Measurements from ENCODE around the gene PLEKHH2. TPM values are rescaled to one million over a fixed set of nuclear protein-coding genes. Genes with fewer than 3 reads are reported as not detected.
"Not testable (repeated sequence)": the region's sequence is repeated elsewhere in the genome, so short reads cannot be mapped to it uniquely, and the experiment has no call there.

PLEKHH2 gene
- total RNA-seq, 1 donor from 2014 or later: 16.2 TPM

- no peak overlapping the region for H3K9ac ChIP-seq (ENCODE audit: low read depth in 1 of 3, low read length in 3 of 3)
- H3K36me3 ChIP-seq (ENCODE audit: control insufficient read depth in 3 of 3, insufficient read depth in 3 of 3, low read length in 3 of 3): no peaks in the 10 kb centered on the region
- no peak overlapping the region for H3K4me3 ChIP-seq (ENCODE audit: low read length in 3 of 3)
- no peaks in the 10 kb centered on the region for H3K4me1 ChIP-seq (ENCODE audit: control insufficient read depth in 3 of 3, insufficient read depth in 3 of 3, low read length in 3 of 3)
- H3K27me3 ChIP-seq (ENCODE audit: control insufficient read depth in 3 of 3, insufficient read depth in 3 of 3, low read length in 3 of 3): no peaks in the 10 kb centered on the region
- H3K27ac ChIP-seq (ENCODE audit: low read depth, low read length): no peak overlapping the region
- no peaks in the 10 kb centered on the region for H3K9me3 ChIP-seq (ENCODE audit: control insufficient read depth in 3 of 3, low read length in 3 of 3)
These were observed 73.8 kb downstream of the PLEKHH2 start for GRCh38 chr2:43710866-43711265.

DNA sequence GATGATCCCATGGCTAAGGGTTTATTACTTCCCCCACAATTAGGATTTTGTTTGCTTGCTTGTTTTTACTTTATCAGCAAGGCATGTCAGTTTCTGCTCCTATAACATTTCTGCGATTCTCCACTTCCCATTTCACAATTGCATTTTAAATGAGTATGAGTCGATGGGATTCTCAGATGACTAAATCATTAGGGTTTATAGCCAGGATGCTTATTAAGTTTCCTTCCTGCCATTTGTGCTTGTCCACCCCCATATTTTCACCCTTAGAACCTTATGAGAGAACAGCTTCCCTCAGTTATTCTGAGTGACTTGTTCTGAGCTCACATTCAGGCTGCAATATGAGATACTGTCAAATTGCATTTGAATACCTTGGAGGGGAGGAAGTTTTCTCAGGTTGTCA, 77.1 kb downstream of the PLEKHH2 start:
- H3K27ac ChIP-seq (ENCODE audit: low read depth, low read length): no peak overlapping the region

GRCh38 chr2:43715300-43716098, 78.4 kb downstream of the PLEKHH2 start:
- H3K4me1 ChIP-seq (ENCODE audit: control insufficient read depth in 3 of 3, insufficient read depth in 3 of 3, low read length in 3 of 3): no peaks in the 10 kb centered on the region

More for the DNA sequence above, 77.1 kb downstream of the PLEKHH2 start:
- Histone ChIP-seq H3K4me3 (ENCODE audit: low read length in 3 of 3) (no peak overlapping the region), H3K4me1 (ENCODE audit: control insufficient read depth in 3 of 3, insufficient read depth in 3 of 3, low read length in 3 of 3) (no peaks in the 10 kb centered on the region), H3K36me3 (ENCODE audit: control insufficient read depth in 3 of 3, insufficient read depth in 3 of 3, low read length in 3 of 3) (no peaks in the 10 kb centered on the region), H3K9me3 (ENCODE audit: control insufficient read depth in 3 of 3, low read length in 3 of 3) (no peaks in the 10 kb centered on the region), H3K9ac (ENCODE audit: low read depth in 1 of 3, low read length in 3 of 3) (no peak overlapping the region), H3K27me3 (ENCODE audit: control insufficient read depth in 3 of 3, insufficient read depth in 3 of 3, low read length in 3 of 3) (no peaks in the 10 kb centered on the region)

DNA sequence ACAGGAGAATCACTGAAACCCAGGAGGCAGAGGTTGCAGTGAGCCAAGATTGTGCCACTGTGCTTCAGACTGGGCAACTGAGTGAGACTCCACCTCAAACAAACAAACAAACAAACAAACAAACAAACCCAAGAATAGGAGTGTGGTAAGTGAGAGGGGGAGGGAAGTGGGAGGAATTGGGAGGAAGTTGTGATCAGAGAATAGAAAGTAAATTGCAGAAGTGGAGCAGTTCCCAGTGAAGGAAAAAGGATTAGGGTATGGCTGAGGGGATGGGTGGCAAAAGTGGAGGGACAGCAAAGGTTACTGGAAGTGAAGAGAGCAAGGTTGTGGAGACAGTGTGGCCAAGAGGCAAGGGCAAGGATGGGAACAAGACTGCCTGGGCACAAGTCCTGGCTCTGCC, 80.3 kb downstream of the PLEKHH2 start:
- no peak overlapping the region for H3K9ac ChIP-seq (ENCODE audit: low read depth in 1 of 3, low read length in 3 of 3)

More at GRCh38 chr2:43715300-43716098, 78.4 kb downstream of the PLEKHH2 start:
- Histone ChIP-seq H3K36me3 (ENCODE audit: control insufficient read depth in 3 of 3, insufficient read depth in 3 of 3, low read length in 3 of 3) (no peaks in the 10 kb centered on the region), H3K4me3 (ENCODE audit: low read length in 3 of 3) (no peak overlapping the region), H3K27ac (ENCODE audit: low read depth, low read length) (no peak overlapping the region), H3K9ac (ENCODE audit: low read depth in 1 of 3, low read length in 3 of 3) (no peak overlapping the region), H3K9me3 (ENCODE audit: control insufficient read depth in 3 of 3, low read length in 3 of 3) (no peaks in the 10 kb centered on the region), H3K27me3 (ENCODE audit: control insufficient read depth in 3 of 3, insufficient read depth in 3 of 3, low read length in 3 of 3) (no peaks in the 10 kb centered on the region)

GRCh38 chr2:43718530-43719124, 81.6 kb downstream of the PLEKHH2 start:
- Histone ChIP-seq H3K36me3 (ENCODE audit: control insufficient read depth in 3 of 3, insufficient read depth in 3 of 3, low read length in 3 of 3) (no peaks in the 10 kb centered on the region), H3K27ac (ENCODE audit: low read depth, low read length) (no peak overlapping the region), H3K27me3 (ENCODE audit: control insufficient read depth in 3 of 3, insufficient read depth in 3 of 3, low read length in 3 of 3) (no peaks in the 10 kb centered on the region), H3K4me1 (ENCODE audit: control insufficient read depth in 3 of 3, insufficient read depth in 3 of 3, low read length in 3 of 3) (no peaks in the 10 kb centered on the region), H3K9ac (ENCODE audit: low read depth in 1 of 3, low read length in 3 of 3) (no peak overlapping the region), H3K4me3 (ENCODE audit: low read length in 3 of 3) (no peak overlapping the region), H3K9me3 (ENCODE audit: control insufficient read depth in 3 of 3, low read length in 3 of 3) (no peaks in the 10 kb centered on the region)

More for the DNA sequence above, 80.3 kb downstream of the PLEKHH2 start:
- Histone ChIP-seq H3K9me3 (ENCODE audit: control insufficient read depth in 3 of 3, low read length in 3 of 3) (no peaks in the 10 kb centered on the region), H3K4me1 (ENCODE audit: control insufficient read depth in 3 of 3, insufficient read depth in 3 of 3, low read length in 3 of 3) (no peaks in the 10 kb centered on the region), H3K36me3 (ENCODE audit: control insufficient read depth in 3 of 3, insufficient read depth in 3 of 3, low read length in 3 of 3) (no peaks in the 10 kb centered on the region), H3K27me3 (ENCODE audit: control insufficient read depth in 3 of 3, insufficient read depth in 3 of 3, low read length in 3 of 3) (no peaks in the 10 kb centered on the region), H3K4me3 (ENCODE audit: low read length in 3 of 3) (no peak overlapping the region), H3K27ac (ENCODE audit: low read depth, low read length) (no peak overlapping the region)

DNA sequence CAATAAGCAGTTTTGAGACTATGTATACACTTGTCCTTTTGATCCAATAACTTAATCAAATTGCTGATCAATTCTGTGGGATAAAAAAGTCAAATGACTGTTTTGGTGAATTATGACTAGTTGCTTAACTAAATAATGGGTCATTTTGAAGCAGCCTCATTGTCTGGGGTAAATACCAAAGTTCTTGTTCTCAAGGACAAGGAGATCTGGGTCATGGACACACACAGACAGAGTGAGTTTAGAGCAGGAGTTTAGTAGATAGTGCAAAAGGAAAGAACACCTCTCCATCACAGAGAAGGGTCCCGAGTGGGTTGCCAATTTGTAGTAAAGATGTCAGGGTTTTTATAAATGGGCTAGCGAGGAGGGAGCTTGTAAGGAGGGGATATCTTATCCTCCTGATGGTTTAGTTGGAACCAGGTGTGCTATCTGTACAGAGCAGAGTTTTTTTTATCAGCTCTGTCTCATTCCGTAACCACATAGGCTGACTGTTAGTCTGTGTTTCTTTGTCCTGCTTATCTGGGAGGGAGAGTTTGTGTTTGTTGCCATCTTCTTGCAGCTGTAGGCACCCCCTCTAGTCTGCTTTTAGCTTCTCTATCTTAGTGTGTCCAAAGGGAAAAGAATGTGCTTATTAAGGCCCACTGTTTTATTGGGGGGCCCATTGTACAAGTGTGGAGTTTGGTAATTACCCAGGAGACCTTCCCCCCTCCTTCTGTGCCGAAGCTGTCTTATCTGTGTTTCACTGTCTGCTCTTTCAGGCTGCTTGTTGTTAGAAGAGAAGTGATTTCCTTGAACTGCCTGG, 87.9 kb downstream of the PLEKHH2 start:
- H3K9ac ChIP-seq (ENCODE audit: low read depth in 1 of 3, low read length in 3 of 3): no peak overlapping the region
- no peak overlapping the region for H3K27ac ChIP-seq (ENCODE audit: low read depth, low read length)

DNA sequence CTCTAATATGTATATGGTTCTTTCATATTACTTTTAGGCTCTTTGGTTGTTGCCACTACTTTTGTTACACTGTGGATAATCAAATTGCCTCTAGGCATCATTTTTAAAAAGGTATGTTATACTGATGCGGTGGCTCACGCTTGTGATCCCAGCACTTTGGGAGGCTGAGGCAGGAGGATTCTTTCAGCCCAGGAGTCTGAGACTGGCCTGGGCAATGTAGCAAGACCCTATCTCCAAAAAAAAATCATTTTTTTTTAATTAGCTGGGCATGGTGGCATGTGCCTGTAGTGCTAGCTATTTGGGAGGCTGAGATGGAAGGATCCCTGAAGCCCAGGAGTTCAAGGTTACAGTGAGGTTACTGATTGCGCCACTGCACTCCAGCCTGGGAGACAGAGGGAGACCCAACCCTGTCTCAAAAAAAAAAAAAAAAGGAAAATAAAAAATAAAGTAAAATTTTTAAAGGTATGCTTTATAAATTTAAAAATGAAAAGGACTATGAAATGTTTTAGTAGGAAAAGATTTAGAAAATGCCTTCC, 88.7 kb downstream of the PLEKHH2 start:
- Histone ChIP-seq H3K4me3 (ENCODE audit: low read length in 3 of 3) (no peak overlapping the region), H3K9ac (ENCODE audit: low read depth in 1 of 3, low read length in 3 of 3) (no peak overlapping the region), H3K9me3 (ENCODE audit: control insufficient read depth in 3 of 3, low read length in 3 of 3) (no peaks in the 10 kb centered on the region), H3K36me3 (ENCODE audit: control insufficient read depth in 3 of 3, insufficient read depth in 3 of 3, low read length in 3 of 3) (no peaks in the 10 kb centered on the region), H3K27me3 (ENCODE audit: control insufficient read depth in 3 of 3, insufficient read depth in 3 of 3, low read length in 3 of 3) (no peaks in the 10 kb centered on the region), H3K27ac (ENCODE audit: low read depth, low read length) (no peak overlapping the region), H3K4me1 (ENCODE audit: control insufficient read depth in 3 of 3, insufficient read depth in 3 of 3, low read length in 3 of 3) (no peaks in the 10 kb centered on the region)

More for the DNA sequence above, 87.9 kb downstream of the PLEKHH2 start:
- Histone ChIP-seq H3K4me3 (ENCODE audit: low read length in 3 of 3) (no peak overlapping the region), H3K9me3 (ENCODE audit: control insufficient read depth in 3 of 3, low read length in 3 of 3) (no peaks in the 10 kb centered on the region), H3K27me3 (ENCODE audit: control insufficient read depth in 3 of 3, insufficient read depth in 3 of 3, low read length in 3 of 3) (no peaks in the 10 kb centered on the region), H3K36me3 (ENCODE audit: control insufficient read depth in 3 of 3, insufficient read depth in 3 of 3, low read length in 3 of 3) (no peaks in the 10 kb centered on the region), H3K4me1 (ENCODE audit: control insufficient read depth in 3 of 3, insufficient read depth in 3 of 3, low read length in 3 of 3) (no peaks in the 10 kb centered on the region)

GRCh38 chr2:43726961-43727633, 90.0 kb downstream of the PLEKHH2 start:
- not testable (repeated sequence) for H3K4me3 ChIP-seq (ENCODE audit: low read length in 3 of 3); H3K36me3 ChIP-seq (ENCODE audit: control insufficient read depth in 3 of 3, insufficient read depth in 3 of 3, low read length in 3 of 3); H3K27me3 ChIP-seq (ENCODE audit: control insufficient read depth in 3 of 3, insufficient read depth in 3 of 3, low read length in 3 of 3); H3K27ac ChIP-seq (ENCODE audit: low read depth, low read length); H3K4me1 ChIP-seq (ENCODE audit: control insufficient read depth in 3 of 3, insufficient read depth in 3 of 3, low read length in 3 of 3); H3K9me3 ChIP-seq (ENCODE audit: control insufficient read depth in 3 of 3, low read length in 3 of 3); H3K9ac ChIP-seq (ENCODE audit: low read depth in 1 of 3, low read length in 3 of 3)

GRCh38 chr2:43727634-43728014, 90.6 kb downstream of the PLEKHH2 start:
- Histone ChIP-seq H3K9ac (ENCODE audit: low read depth in 1 of 3, low read length in 3 of 3) (no peak overlapping the region), H3K4me3 (ENCODE audit: low read length in 3 of 3) (no peak overlapping the region), H3K4me1 (ENCODE audit: control insufficient read depth in 3 of 3, insufficient read depth in 3 of 3, low read length in 3 of 3) (no peaks in the 10 kb centered on the region), H3K27me3 (ENCODE audit: control insufficient read depth in 3 of 3, insufficient read depth in 3 of 3, low read length in 3 of 3) (no peaks in the 10 kb centered on the region), H3K27ac (ENCODE audit: low read depth, low read length) (no peak overlapping the region), H3K9me3 (ENCODE audit: control insufficient read depth in 3 of 3, low read length in 3 of 3) (no peaks in the 10 kb centered on the region), H3K36me3 (ENCODE audit: control insufficient read depth in 3 of 3, insufficient read depth in 3 of 3, low read length in 3 of 3) (no peaks in the 10 kb centered on the region)
